SKM-1 treated with dmso at 0.1 percent for 144 hours (cell line): ENCODE results near the gene MARCHF11.

Source experiments
- DNase-seq: peaks from one replicate; lab custom pipeline; 2025; ENCODE audit not compliant: unreplicated experiment; lab: John Stamatoyannopoulos, UW

Gene MARCHF11

GRCh38 chr5:16134204-16134603, 45.4 kb downstream of the MARCHF11 start:
- DNase-seq, result no peak

GRCh38 chr5:16131878-16132277, 47.7 kb downstream of the MARCHF11 start:
- DNase-seq, result no peak

- DNase-seq, result no peak
Observed at GRCh38 chr5:16128944-16129343, 50.6 kb downstream of the MARCHF11 start.

GRCh38 chr5:16127865-16128544, 51.6 kb downstream of the MARCHF11 start:
- no peak for DNase-seq

GRCh38 chr5:16120579-16120978, 59.0 kb downstream of the MARCHF11 start:
- DNase-seq, result no peak

- no peak for DNase-seq
Observed at GRCh38 chr5:16119790-16120189, 59.8 kb downstream of the MARCHF11 start.

- DNase-seq, result no peak
Observed at GRCh38 chr5:16115140-16115539, 64.5 kb downstream of the MARCHF11 start.

- no peak for DNase-seq
Observed at GRCh38 chr5:16108418-16108817, 71.2 kb downstream of the MARCHF11 start.

GRCh38 chr5:16104961-16105360, 74.6 kb downstream of the MARCHF11 start:
- DNase-seq, result no peak

- DNase-seq, result no peak
Observed at GRCh38 chr5:16095612-16096011, 84.0 kb downstream of the MARCHF11 start.

- DNase-seq, result no peak
Observed at GRCh38 chr5:16090270-16090669, 89.3 kb downstream of the MARCHF11 start.

- DNase-seq, result no peak
Observed at GRCh38 chr5:16082982-16083381, 96.6 kb downstream of the MARCHF11 start.

GRCh38 chr5:16082053-16082452, 97.5 kb downstream of the MARCHF11 start:
- no peak for DNase-seq

- DNase-seq, result no peak
Observed at GRCh38 chr5:16081376-16081955, 98.1 kb downstream of the MARCHF11 start.

GRCh38 chr5:16076657-16077056, 102.9 kb downstream of the MARCHF11 start:
- DNase-seq, result no peak

- DNase-seq, result no peak
Observed at GRCh38 chr5:16074358-16074757, 105.2 kb downstream of the MARCHF11 start.

- DNase-seq, result no peak
Observed at GRCh38 chr5:16072616-16073015, 107.0 kb downstream of the MARCHF11 start.

GRCh38 chr5:16067415-16067814, 112.2 kb downstream of the MARCHF11 start:
- no peak for DNase-seq

- no peak for DNase-seq
Observed at GRCh38 chr5:16066810-16067209, 112.8 kb downstream of the MARCHF11 start.

- DNase-seq, result no peak
Observed at GRCh38 chr5:16066320-16066719, 113.3 kb downstream of the MARCHF11 start.

GRCh38 chr5:16065831-16066230, 113.8 kb downstream of the MARCHF11 start:
- no peak for DNase-seq

- no peak for DNase-seq
Observed at GRCh38 chr5:16064135-16064893, 115.3 kb downstream of the MARCHF11 start.
